Omental fat pad (tissue), 4 donors: ENCODE measurements around the gene RXRB. TPM values are rescaled to one million over a fixed set of nuclear protein-coding genes. Genes with fewer than 3 reads are reported as not detected.

Experiments
- ATAC-seq: fragments of 150-250 bp; one replicate; pipeline ENCODE4 v1.9.1; 2016; ENCODE audit warnings: mild to moderate bottlenecking, moderate library complexity; ENCODE audit not compliant: low FRiP score
- DNase-seq: peaks from one replicate; pipeline ENCODE4 v3.0.0-alpha.2; 2019; ENCODE audit warnings: low spot score
- CTCF ChIP-seq, 3 donors: fragments of 450-650 bp; IDR thresholded peaks; one replicate each; pipeline ENCODE4 v1.5.1; 2016 to 2017; ENCODE audit warnings: antibody characterized with exemption in 3 of 3, mild to moderate bottlenecking in 3 of 3, moderate library complexity in 2 of 3
- total RNA-seq, 4 donors: library from RNA; depleted of rRNA; stranded (reverse); fragments of >200 nt; gene quantifications; one replicate each; pipeline ENCODE4 v1.1.0, GENCODE V29; 2016

RXRB gene
- total RNA-seq, 4 donors from 2014 or later, result 19.9 to 35.9 (median 22.7) TPM

- no peak for ATAC-seq
- no peak for DNase-seq
- TF ChIP-seq CTCF (IDR thresholded peaks at IDR 0.05), result no peak
Measured at GRCh38 chr6:33169291-33170175, 30.9 kb downstream of the RXRB start.

DNA sequence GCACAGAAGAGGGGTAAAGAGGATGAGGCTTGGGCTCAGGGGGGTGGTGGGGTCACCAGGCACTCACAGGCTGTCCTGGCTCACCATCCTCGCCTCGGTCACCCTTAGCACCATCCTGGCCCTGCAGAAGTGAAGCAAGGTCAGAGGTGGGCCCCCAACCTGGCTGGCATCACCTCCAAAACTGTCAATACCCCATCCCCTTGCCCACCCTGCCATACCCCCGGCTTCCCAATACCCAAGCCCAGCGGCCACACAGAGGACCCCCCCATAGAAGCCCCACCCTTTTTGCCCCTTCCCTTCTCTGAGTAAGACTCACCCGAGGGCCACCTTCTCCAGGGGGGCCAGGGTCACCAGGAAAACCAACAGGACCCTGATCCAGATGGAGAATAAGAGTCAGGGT, 31.8 kb downstream of the RXRB start:
- DNase-seq (no peak), ATAC-seq (no peak)
- TF ChIP-seq CTCF (IDR thresholded peaks at IDR 0.05), result no peak

- ATAC-seq (no peak), DNase-seq (no peak)
Measured at GRCh38 chr6:33168284-33168601, 32.2 kb downstream of the RXRB start.

GRCh38 chr6:33167374-33168283, 32.8 kb downstream of the RXRB start:
- TF ChIP-seq CTCF (IDR thresholded peaks at IDR 0.05), result no peak
- ATAC-seq (no peak), DNase-seq (no peak)

More at GRCh38 chr6:33168284-33168601, 32.2 kb downstream of the RXRB start:
- TF ChIP-seq CTCF (IDR thresholded peaks at IDR 0.05), result no peak

GRCh38 chr6:33166811-33167210, 33.7 kb downstream of the RXRB start:
- TF ChIP-seq CTCF (IDR thresholded peaks at IDR 0.05), result no peak
- DNase-seq (no peak), ATAC-seq (no peak)

- no peak for DNase-seq
- ATAC-seq, result no peak
- no peak for TF ChIP-seq CTCF (IDR thresholded peaks at IDR 0.05)
Measured at GRCh38 chr6:33166363-33166762, 34.1 kb downstream of the RXRB start.
